ENCODE measurements around the gene TMEM238L. TPM values are rescaled to one million over a fixed set of nuclear protein-coding genes. Genes with fewer than 3 reads are reported as not detected.
A peak's percentile ranks its signal among the peaks of the same experiment; 100 is the strongest.

Gene TMEM238L
- total and polyA plus RNA-seq, 2 of the 13 experiments (the other 11 are each of a cell fraction or from before 2014, with no cell fraction given) = not detected

DNA sequence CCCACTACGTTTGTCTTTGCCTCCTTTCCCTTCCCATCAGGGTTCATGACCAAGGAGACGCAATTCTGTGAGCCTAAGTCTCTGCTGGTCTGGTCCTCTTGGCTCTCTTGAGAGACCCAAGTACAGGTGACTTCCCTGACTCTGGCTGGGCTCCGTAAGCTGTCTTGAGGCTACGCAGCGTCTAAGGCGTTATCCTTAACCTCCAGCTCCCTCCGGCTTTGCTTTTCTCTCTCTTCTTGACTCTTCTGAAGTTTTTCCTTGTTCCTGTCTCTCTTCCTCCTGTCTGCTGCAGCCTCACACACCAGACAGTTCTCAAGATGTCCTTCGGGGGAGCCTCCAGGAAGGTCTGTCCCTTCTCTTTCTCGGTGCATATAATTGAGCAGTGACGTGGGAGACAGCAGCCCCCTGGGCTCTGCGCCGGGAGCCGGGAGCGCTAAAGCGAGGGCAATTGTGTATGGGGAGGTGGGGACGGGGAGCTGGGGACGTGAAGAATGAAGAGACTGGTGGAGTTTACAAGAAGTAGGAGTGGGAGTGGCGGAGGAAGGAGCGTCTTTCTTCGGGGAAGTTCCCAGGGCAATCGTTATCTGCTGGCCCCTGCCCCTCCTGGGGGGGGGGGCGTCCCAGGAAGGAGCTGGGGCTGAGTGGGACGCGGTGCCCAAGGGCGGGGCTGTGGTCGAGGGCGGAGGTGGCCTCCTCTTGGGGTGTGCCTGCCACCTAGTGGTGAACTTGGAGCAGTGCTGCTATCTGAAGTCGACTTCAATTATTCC, 40.9 kb upstream of the TMEM238L start (continued):
- TF ChIP-seq, protein P1, sequence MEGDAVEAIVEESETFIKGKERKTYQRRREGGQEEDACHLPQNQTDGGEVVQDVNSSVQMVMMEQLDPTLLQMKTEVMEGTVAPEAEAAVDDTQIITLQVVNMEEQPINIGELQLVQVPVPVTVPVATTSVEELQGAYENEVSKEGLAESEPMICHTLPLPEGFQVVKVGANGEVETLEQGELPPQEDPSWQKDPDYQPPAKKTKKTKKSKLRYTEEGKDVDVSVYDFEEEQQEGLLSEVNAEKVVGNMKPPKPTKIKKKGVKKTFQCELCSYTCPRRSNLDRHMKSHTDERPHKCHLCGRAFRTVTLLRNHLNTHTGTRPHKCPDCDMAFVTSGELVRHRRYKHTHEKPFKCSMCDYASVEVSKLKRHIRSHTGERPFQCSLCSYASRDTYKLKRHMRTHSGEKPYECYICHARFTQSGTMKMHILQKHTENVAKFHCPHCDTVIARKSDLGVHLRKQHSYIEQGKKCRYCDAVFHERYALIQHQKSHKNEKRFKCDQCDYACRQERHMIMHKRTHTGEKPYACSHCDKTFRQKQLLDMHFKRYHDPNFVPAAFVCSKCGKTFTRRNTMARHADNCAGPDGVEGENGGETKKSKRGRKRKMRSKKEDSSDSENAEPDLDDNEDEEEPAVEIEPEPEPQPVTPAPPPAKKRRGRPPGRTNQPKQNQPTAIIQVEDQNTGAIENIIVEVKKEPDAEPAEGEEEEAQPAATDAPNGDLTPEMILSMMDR (CRISPR knock-in tag; IDR thresholded peaks at IDR 0.05) = peak; percentile 93
- TF ChIP-seq, protein P2, sequence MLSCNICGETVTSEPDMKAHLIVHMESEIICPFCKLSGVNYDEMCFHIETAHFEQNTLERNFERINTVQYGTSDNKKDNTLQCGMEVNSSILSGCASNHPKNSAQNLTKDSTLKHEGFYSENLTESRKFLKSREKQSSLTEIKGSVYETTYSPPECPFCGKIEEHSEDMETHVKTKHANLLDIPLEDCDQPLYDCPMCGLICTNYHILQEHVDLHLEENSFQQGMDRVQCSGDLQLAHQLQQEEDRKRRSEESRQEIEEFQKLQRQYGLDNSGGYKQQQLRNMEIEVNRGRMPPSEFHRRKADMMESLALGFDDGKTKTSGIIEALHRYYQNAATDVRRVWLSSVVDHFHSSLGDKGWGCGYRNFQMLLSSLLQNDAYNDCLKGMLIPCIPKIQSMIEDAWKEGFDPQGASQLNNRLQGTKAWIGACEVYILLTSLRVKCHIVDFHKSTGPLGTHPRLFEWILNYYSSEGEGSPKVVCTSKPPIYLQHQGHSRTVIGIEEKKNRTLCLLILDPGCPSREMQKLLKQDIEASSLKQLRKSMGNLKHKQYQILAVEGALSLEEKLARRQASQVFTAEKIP (CRISPR knock-in tag; IDR thresholded peaks at IDR 0.05; ENCODE audit: borderline replicate concordance) = no peak
- TF ChIP-seq SAP130 (CRISPR knock-in tag; IDR thresholded peaks at IDR 0.05; ENCODE audit: low read depth) (no peak), ATF7-NPFF (CRISPR knock-in tag; IDR thresholded peaks at IDR 0.05; ENCODE audit: low read depth) (0 out of 2 replicates have a peak, but pooled peaks have one; percentile 34), STAG1 (CRISPR knock-in tag; IDR thresholded peaks at IDR 0.05) (peak; percentile 89), MAZ (IDR thresholded peaks at IDR 0.05; ENCODE audit: borderline replicate concordance, low read depth, low read length) (0 out of 2 replicates have a peak, but pooled peaks have one; percentile 34), MAZ (CRISPR knock-in tag; IDR thresholded peaks at IDR 0.05; ENCODE audit: low read depth) (0 out of 2 replicates have a peak, but pooled peaks have one; percentile 39), SRF (IDR thresholded peaks at IDR 0.05; ENCODE audit: low read depth, low read length) (no peak)
- TF ChIP-seq, protein P3, sequence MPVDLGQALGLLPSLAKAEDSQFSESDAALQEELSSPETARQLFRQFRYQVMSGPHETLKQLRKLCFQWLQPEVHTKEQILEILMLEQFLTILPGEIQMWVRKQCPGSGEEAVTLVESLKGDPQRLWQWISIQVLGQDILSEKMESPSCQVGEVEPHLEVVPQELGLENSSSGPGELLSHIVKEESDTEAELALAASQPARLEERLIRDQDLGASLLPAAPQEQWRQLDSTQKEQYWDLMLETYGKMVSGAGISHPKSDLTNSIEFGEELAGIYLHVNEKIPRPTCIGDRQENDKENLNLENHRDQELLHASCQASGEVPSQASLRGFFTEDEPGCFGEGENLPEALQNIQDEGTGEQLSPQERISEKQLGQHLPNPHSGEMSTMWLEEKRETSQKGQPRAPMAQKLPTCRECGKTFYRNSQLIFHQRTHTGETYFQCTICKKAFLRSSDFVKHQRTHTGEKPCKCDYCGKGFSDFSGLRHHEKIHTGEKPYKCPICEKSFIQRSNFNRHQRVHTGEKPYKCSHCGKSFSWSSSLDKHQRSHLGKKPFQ (CRISPR knock-in tag; IDR thresholded peaks at IDR 0.05; ENCODE audit: insufficient replicate concordance) = no peak
- TF ChIP-seq, protein P4, sequence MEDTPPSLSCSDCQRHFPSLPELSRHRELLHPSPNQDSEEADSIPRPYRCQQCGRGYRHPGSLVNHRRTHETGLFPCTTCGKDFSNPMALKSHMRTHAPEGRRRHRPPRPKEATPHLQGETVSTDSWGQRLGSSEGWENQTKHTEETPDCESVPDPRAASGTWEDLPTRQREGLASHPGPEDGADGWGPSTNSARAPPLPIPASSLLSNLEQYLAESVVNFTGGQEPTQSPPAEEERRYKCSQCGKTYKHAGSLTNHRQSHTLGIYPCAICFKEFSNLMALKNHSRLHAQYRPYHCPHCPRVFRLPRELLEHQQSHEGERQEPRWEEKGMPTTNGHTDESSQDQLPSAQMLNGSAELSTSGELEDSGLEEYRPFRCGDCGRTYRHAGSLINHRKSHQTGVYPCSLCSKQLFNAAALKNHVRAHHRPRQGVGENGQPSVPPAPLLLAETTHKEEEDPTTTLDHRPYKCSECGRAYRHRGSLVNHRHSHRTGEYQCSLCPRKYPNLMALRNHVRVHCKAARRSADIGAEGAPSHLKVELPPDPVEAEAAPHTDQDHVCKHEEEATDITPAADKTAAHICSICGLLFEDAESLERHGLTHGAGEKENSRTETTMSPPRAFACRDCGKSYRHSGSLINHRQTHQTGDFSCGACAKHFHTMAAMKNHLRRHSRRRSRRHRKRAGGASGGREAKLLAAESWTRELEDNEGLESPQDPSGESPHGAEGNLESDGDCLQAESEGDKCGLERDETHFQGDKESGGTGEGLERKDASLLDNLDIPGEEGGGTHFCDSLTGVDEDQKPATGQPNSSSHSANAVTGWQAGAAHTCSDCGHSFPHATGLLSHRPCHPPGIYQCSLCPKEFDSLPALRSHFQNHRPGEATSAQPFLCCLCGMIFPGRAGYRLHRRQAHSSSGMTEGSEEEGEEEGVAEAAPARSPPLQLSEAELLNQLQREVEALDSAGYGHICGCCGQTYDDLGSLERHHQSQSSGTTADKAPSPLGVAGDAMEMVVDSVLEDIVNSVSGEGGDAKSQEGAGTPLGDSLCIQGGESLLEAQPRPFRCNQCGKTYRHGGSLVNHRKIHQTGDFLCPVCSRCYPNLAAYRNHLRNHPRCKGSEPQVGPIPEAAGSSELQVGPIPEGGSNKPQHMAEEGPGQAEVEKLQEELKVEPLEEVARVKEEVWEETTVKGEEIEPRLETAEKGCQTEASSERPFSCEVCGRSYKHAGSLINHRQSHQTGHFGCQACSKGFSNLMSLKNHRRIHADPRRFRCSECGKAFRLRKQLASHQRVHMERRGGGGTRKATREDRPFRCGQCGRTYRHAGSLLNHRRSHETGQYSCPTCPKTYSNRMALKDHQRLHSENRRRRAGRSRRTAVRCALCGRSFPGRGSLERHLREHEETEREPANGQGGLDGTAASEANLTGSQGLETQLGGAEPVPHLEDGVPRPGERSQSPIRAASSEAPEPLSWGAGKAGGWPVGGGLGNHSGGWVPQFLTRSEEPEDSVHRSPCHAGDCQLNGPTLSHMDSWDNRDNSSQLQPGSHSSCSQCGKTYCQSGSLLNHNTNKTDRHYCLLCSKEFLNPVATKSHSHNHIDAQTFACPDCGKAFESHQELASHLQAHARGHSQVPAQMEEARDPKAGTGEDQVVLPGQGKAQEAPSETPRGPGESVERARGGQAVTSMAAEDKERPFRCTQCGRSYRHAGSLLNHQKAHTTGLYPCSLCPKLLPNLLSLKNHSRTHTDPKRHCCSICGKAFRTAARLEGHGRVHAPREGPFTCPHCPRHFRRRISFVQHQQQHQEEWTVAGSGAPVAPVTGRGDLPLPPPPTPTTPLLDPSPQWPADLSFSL (CRISPR knock-in tag; IDR thresholded peaks at IDR 0.05) = no peak
- TF ChIP-seq, protein P5, sequence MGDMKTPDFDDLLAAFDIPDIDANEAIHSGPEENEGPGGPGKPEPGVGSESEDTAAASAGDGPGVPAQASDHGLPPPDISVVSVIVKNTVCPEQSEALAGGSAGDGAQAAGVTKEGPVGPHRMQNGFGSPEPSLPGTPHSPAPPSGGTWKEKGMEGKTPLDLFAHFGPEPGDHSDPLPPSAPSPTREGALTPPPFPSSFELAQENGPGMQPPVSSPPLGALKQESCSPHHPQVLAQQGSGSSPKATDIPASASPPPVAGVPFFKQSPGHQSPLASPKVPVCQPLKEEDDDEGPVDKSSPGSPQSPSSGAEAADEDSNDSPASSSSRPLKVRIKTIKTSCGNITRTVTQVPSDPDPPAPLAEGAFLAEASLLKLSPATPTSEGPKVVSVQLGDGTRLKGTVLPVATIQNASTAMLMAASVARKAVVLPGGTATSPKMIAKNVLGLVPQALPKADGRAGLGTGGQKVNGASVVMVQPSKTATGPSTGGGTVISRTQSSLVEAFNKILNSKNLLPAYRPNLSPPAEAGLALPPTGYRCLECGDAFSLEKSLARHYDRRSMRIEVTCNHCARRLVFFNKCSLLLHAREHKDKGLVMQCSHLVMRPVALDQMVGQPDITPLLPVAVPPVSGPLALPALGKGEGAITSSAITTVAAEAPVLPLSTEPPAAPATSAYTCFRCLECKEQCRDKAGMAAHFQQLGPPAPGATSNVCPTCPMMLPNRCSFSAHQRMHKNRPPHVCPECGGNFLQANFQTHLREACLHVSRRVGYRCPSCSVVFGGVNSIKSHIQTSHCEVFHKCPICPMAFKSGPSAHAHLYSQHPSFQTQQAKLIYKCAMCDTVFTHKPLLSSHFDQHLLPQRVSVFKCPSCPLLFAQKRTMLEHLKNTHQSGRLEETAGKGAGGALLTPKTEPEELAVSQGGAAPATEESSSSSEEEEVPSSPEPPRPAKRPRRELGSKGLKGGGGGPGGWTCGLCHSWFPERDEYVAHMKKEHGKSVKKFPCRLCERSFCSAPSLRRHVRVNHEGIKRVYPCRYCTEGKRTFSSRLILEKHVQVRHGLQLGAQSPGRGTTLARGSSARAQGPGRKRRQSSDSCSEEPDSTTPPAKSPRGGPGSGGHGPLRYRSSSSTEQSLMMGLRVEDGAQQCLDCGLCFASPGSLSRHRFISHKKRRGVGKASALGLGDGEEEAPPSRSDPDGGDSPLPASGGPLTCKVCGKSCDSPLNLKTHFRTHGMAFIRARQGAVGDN (CRISPR knock-in tag; IDR thresholded peaks at IDR 0.05) = peak; percentile 35; the same call in 1 of the 2 replicates
